Erythroblast (primary cell): ENCODE measurements around the gene TMEM161B.

Experiments
- GATA1 ChIP-seq: IDR thresholded peaks from 2 replicates; pipeline ENCODE4 v1.6.1; 2011; ENCODE audit warnings: low read depth, mild to moderate bottlenecking, control low read depth, low read length, moderate library complexity
- POLR2A ChIP-seq: IDR thresholded peaks from 2 replicates; pipeline ENCODE4 v1.6.1; 2011; ENCODE audit warnings: mild to moderate bottlenecking, low read length

GRCh38 chr5:88203981-88204750, 64.5 kb downstream of the TMEM161B start:
- TF ChIP-seq POLR2A = no peak
- no peak for TF ChIP-seq GATA1
